HG02943 (cell line): ENCODE measurements around the gene PAFAH1B2.

Experiments used
- ATAC-seq: cut with Tn5 transposase; IDR thresholded peaks from one replicate; pipeline ENCODE4 v1.9.1; 2021; ENCODE audit warnings: mild to moderate bottlenecking, low read depth, moderate library complexity; ENCODE audit not compliant: unreplicated experiment

The PAFAH1B2 gene

DNA sequence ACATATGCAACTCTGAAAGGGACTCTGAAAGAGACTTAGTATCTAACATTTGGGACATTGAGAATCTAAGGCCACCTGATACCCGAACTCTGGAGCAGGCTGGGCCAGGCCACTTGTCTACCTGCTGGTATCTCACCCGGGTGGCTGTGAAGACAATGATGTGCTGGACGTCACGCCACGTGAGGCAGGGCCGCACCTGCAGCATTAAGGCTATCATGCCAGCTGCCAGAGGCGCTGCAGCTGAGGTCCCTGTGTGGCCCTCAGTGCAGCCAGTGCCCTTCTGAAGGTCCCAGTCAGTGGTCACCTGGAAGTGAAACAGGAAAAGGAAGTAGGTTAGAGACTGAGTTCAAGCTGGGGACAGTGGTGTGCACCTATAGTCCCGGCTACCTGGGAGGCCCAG lies 75.4 kb downstream of the PAFAH1B2 start:
- no peak for ATAC-seq

DNA sequence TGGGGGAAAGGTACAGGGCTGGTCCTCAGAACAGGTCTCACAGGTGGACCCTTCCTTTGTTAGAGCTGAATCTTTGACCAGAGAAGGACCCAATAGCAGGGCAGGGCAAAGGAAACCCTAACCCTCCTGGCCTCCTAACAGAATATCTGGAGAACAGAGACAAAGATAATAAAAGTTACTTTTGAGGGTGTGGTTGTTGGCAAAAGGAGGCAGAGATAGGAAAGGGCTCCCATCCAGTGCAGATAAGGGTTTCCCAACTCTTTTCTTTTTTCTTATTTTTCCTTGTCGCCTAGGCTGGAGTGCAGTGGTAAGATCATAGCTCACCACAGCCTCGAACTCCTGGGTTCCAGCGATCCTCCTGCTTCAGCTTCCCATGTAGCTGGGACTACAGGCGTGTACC lies 75.9 kb downstream of the PAFAH1B2 start:
- no peak for ATAC-seq

DNA sequence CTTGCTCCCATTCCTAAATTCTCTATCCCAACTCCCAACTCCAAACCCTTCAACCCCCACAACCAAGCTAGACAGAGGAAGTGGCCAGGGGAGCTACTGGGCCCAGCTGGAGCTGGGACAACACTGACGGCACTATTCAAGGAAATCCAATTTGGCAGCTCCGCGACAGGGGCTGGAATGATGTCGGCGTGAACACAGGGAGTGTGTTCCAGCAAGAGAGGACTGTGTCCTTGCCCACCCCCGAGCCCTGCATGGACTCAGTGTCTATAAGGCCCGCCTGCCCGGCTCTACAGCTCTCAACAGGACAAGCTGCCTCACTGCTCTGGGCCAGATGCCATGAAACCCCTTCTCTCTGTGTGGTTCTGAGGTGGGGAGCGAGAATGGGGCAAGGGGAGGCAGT lies 76.5 kb downstream of the PAFAH1B2 start:
- no peak for ATAC-seq

DNA sequence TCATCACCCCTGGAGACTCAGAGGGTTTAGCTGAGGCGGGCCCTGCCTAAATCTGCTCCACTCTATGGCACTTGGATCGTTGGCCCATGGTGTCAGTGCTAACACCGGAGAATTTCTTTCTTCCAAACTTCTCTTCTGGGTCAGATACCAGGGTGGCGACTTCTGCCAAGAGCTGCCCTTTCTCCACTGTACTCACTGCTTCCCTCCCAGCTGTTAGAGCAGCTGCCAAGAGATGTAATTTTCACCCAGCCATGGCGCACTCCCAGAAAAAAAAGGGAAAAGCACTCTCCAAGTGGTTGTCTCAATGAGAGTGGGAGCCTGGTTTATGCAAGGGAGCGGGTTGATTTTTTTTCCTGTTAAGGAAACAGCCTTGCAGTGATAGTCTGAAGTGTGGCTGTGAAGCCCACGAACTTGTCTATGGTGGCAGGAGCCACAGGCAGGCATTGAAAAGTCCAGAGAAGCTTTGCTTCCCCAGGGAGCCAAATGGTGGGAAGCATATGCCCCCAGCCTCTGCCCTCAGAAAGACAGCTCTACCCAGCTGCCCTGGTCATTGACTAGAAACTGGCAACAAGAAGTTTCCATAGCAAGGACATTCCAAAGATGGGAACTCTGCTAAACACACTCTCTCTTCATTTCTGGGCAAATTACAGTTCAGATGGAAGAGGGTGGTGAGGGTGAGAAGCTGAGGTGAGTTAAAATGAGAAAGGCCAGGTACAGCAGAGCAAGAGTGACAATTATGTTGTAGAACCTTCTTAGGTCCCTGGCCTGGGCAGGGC lies 77.1 kb downstream of the PAFAH1B2 start:
- ATAC-seq, result no peak

DNA sequence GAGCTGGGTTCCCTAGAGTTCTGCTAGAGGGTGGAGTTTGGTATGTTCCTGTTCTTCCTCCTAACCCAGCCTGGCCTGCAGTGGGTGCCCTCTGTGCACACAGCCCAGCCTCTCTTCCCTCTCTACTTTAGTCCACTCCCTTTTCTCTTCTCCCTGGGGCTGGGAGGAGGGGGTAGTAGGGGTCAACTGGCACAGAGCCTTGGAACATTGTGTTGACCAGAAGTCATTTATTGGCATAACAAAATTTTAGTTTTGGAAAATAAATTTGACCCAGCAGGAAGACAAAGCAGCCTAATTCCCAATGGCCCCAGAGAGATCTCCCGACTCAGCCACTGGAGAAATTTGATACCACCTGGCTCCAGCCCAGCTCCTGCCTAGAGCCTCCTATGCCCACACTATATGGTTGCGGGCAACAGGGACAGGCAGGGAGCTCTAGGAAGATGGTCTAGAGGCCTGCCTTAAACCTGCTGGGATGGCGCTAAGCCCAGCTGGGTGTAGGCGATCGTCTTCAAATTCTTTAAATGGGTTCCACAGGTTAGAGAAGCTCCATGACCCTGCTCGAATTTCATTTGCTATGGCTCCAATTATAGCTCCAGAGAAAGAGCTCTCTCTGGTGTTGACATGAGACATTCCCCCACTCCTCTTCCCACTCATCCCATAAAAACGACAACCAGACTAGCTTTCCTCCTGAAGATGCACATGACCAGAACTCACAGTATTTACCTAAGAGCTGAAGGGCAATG lies 77.9 kb downstream of the PAFAH1B2 start:
- no peak for ATAC-seq

DNA sequence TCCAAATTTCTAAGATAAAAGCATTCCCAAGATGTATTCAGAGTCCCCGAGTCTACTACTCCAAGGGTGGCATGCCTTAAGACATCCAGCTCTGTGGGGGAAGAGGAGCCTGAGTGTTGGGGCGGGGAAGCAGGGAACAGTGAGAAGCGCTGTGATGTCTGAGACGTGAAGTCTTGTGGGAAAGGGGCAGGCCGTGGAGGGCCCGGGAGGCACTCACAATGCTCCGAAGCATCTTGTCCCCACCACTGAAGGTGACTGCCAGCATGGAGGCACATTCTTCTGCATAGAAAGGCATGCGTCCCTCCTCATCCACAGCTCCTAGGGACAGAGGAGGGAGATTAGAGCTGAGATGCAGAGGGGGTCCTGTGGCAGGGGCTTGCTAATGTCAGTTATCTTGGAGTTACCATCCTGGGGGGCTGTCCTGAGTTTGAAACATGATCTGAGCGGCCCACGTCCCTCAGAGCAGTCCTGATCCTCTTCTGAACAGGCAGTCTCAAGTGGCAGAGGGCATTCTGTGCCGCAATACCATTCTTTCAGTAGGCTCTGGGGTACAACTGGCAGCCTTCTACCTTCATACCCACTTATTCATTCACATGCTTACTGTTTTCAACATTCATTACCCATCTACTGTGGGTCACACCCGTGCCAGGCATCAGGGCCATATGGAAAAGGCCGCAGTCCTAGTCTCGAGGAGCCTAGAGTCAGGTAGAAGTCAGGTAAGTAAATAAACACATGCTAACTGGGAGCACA lies 79.1 kb downstream of the PAFAH1B2 start:
- ATAC-seq, result no peak

DNA sequence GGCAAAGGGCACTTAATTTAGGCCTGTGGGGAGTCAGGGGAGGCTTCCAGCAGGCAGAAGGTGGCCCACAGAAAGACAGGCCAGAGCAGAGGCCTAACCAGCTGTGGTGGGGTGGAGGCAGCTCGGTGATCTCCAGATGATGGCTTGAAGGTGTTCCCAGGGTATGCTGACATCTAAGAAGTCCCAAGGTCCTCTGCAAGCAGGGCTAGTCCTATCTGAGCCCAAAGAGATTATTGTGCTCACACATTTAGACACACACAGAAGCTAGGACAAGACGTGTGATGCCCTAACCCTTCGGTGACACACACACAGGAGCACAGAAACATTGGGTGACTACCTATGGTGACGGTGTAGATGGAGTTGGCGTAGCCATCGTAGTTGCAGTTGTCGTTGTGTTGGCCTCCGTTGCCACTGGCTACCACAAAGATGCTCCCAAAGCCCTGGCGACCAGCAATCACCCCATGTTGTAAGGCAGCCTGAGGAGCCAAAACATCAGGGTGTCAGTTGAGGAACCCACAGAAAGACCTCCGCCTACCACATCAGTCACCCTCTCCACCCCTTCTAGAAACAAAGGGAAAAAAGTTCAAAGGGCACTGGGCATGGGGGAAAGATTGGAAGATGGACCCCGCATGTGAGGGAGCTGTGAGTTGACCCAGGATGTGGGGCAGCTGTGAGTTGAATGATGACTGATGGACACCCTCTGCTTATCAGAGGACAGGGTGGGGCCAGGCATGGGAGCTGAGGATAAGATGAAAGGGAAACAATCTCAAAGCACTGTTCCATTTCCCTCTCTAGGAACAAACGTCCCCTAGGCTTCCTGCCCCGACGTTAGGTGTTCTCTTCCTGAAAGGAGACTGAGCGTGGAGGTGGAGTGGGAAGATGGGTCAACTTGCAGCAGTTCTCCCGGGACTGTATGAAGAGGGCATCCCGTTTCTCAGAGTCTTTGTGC lies 79.9 kb downstream of the PAFAH1B2 start:
- no peak for ATAC-seq

DNA sequence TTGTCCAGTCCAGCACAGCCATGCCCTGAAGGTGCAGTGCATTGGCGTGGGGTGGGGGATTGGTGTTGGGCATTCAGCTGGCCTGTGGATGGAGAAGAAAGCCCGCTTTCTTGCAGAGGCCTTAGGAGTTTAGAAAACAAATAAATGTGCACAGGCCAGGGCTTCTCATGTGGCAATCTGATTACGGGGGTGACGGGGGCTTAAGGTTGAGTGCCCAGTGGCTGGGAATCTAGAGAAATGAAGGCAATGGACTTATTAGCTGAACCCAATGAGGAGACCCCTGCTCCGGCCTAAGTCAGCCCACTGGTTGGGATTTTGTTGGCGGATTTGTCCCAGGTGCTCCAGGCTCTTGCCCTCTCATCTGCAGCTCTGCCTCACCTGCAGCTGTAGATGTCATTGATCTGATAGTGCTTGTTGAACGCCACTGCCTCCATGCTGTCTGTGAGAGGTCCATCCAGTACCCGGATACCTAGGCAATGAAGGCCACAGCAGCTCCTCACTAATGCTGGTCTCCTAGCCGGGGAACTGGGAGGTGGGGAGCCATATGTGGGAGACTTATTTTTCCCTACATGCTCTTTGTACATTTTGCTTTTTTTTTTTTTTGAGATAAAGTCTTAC lies 81.6 kb downstream of the PAFAH1B2 start:
- ATAC-seq, result no peak
